H1 (cell line): ENCODE results near the gene ARHGEF10L. TPM values are rescaled to one million over a fixed set of nuclear protein-coding genes. Genes with fewer than 3 reads are reported as not detected.

ENCODE experiments used
- CTCF ChIA-PET: fragments of 300-600 bp; sonication (Branson Sonifier 250); formaldehyde crosslinking; loops from one replicate; lab custom pipeline; 2021; ENCODE audit not compliant: partially characterized antibody; lab: Charles Lee
- POLR2A ChIA-PET: fragments of 300-600 bp; sonication (Branson Sonifier 250); formaldehyde crosslinking; loops from one replicate; lab custom pipeline; 2021; ENCODE audit warnings: inconsistent platforms; ENCODE audit not compliant: partially characterized antibody; lab: Charles Lee
- DNase-seq, 2 experiments: peaks; one replicate each; pipeline versions ENCODE4 v3.0.0 to v3.0.0-alpha.2; 2010 to 2022; ENCODE audit warnings: low spot score in 2 of 2, low read depth in 1 of 2, mixed read lengths in 1 of 2
- FAIRE-seq: peaks from 2 replicates; lab custom pipeline; 2011; peaks lifted over from hg19 to GRCh38; lab: Jason Lieb, UNC
- H2AFZ ChIP-seq: 2 replicates; pipeline ENCODE4 v1.8.1; 2012; ENCODE audit warnings: low read length, inconsistent platforms
- H2AK5ac ChIP-seq: 2 replicates; pipeline ENCODE4 v1.6.1; 2013; ENCODE audit warnings: low read depth, low read length
- H2BK120ac ChIP-seq: replicated peaks from 2 replicates; pipeline ENCODE3; 2013; ENCODE audit warnings: low read depth, low read length, inconsistent platforms
- H2BK12ac ChIP-seq: 2 replicates; pipeline ENCODE4 v1.6.1; 2013; ENCODE audit warnings: low read depth, low read length
- H2BK15ac ChIP-seq: 2 replicates; pipeline ENCODE4 v1.6.1; 2013; ENCODE audit warnings: low read length
- H2BK20ac ChIP-seq: 2 replicates; pipeline ENCODE4 v1.6.1; 2013; ENCODE audit warnings: low read length
- H2BK5ac ChIP-seq: 2 replicates; pipeline ENCODE4 v1.6.1; 2013; ENCODE audit warnings: low read depth, low read length
- H3K14ac ChIP-seq: 2 replicates; pipeline ENCODE4 v1.6.1; 2013; ENCODE audit warnings: inconsistent platforms; ENCODE audit not compliant: insufficient read length
- H3K18ac ChIP-seq: 2 replicates; pipeline ENCODE4 v1.6.1; 2013; ENCODE audit warnings: low read length; ENCODE audit errors: extremely low read depth
- H3K23ac ChIP-seq: 2 replicates; pipeline ENCODE4 v1.6.1; 2013; ENCODE audit warnings: inconsistent platforms; ENCODE audit not compliant: insufficient read length
- H3K23me2 ChIP-seq: 2 replicates; pipeline ENCODE4 v1.6.1; 2013; ENCODE audit warnings: low read depth, low read length
- H3K27ac ChIP-seq: 2 replicates; pipeline ENCODE4 v1.6.1; 2011; ENCODE audit warnings: low read depth, low read length, inconsistent platforms
- H3K27me3 ChIP-seq, 4 experiments: replicated peaks in 1 of 4; 1 replicate in 1 of 4; 2 replicates in 3 of 4; pipeline versions ENCODE4 v1.6.1 to v1.8.1; 2011 to 2013; ENCODE audit warnings: low read length in 3 of 4, mild to moderate bottlenecking in 3 of 4, inconsistent platforms in 2 of 4, mixed read lengths in 2 of 4, moderate library complexity in 1 of 4; ENCODE audit not compliant: control insufficient read depth in 3 of 4, insufficient read depth in 3 of 4; ENCODE audit errors: extremely low read depth in 1 of 4
- H3K36me3 ChIP-seq, 4 experiments: 2 replicates each; pipeline versions ENCODE4 v1.6.1 to v1.8.1; 2011 to 2013; ENCODE audit warnings: mild to moderate bottlenecking in 4 of 4, low read length in 3 of 4, moderate library complexity in 2 of 4, control low read depth in 1 of 4, inconsistent platforms in 1 of 4; ENCODE audit not compliant: insufficient read depth in 4 of 4, control insufficient read depth in 2 of 4
- H3K4ac ChIP-seq: replicated peaks from 2 replicates; pipeline ENCODE3; 2013; ENCODE audit warnings: low read length, low read depth, mixed read lengths, inconsistent platforms; ENCODE audit not compliant: insufficient read length
- H3K4me1 ChIP-seq, 4 experiments: replicated peaks in 1 of 4; 1 replicate in 1 of 4; 2 replicates in 3 of 4; pipeline versions ENCODE4 v1.6.1 to v1.8.1; 2011 to 2013; ENCODE audit warnings: low read length in 3 of 4, inconsistent platforms in 2 of 4, mixed read lengths in 1 of 4; ENCODE audit not compliant: insufficient read depth in 4 of 4, control insufficient read depth in 3 of 4
- H3K4me2 ChIP-seq, 2 experiments: 2 replicates each; pipeline versions ENCODE4 v1.6.1 to v1.8.1; 2011 to 2013; ENCODE audit warnings: low read depth in 2 of 2, low read length in 2 of 2, control low read depth in 1 of 2, inconsistent platforms in 1 of 2, mild to moderate bottlenecking in 1 of 2; ENCODE audit not compliant: insufficient read depth in 1 of 2
- H3K4me3 ChIP-seq, 4 experiments: fragments of 200-600, 300-600 bp in 1 of 4; sonication (generic), shearing (Covaris generic), sonication (Bioruptor Twin) in 1 of 4; 2 replicates each; pipeline versions ENCODE4 v1.5.1 to v1.8.1; 2011 to 2016; ENCODE audit warnings: low read length in 4 of 4, low read depth in 3 of 4, control low read depth in 2 of 4, inconsistent platforms in 2 of 4, mild to moderate bottlenecking in 2 of 4, mixed read lengths in 1 of 4, moderate library complexity in 1 of 4; ENCODE audit not compliant: insufficient read depth in 2 of 4; ENCODE audit errors: extremely low read depth in 1 of 4
- H3K56ac ChIP-seq: replicated peaks from 2 replicates; pipeline ENCODE3; 2013; ENCODE audit warnings: low read depth, mild to moderate bottlenecking, mixed read lengths, low read length, inconsistent platforms; ENCODE audit not compliant: insufficient read length
- H3K79me1 ChIP-seq: 2 replicates; pipeline ENCODE4 v1.6.1; 2013; ENCODE audit warnings: low read depth, low read length, control low read depth
- H3K79me2 ChIP-seq, 2 experiments: 2 replicates each; pipeline versions ENCODE4 v1.6.1 to v1.8.1; 2012 to 2013; ENCODE audit warnings: low read length in 2 of 2, mild to moderate bottlenecking in 2 of 2, inconsistent platforms in 1 of 2; ENCODE audit not compliant: insufficient read depth in 2 of 2, control insufficient read depth in 1 of 2
- H3K9ac ChIP-seq, 4 experiments: replicated peaks in 1 of 4; 1 replicate in 1 of 4; 2 replicates in 3 of 4; pipeline versions ENCODE4 v1.6.1 to v1.8.1; 2011 to 2013; ENCODE audit warnings: low read depth in 3 of 4, low read length in 3 of 4, control low read depth in 2 of 4, mild to moderate bottlenecking in 2 of 4, moderate library complexity in 2 of 4, inconsistent platforms in 1 of 4; ENCODE audit errors: extremely low read depth in 1 of 4
- H3K9me3 ChIP-seq, 2 experiments: 2 replicates each; pipeline versions ENCODE4 v1.6.1 to v1.8.1; 2012 to 2013; ENCODE audit warnings: mild to moderate bottlenecking in 2 of 2, moderate library complexity in 2 of 2, control low read depth in 1 of 2, inconsistent platforms in 1 of 2, low read depth in 1 of 2, low read length in 1 of 2, mixed read lengths in 1 of 2; ENCODE audit not compliant: insufficient read depth in 2 of 2
- H4K20me1 ChIP-seq, 2 experiments: replicated peaks in 1 of 2; 2 replicates each; pipeline versions ENCODE3 to v1.8.1; 2011 to 2013; ENCODE audit warnings: inconsistent platforms in 2 of 2, low read length in 2 of 2, mild to moderate bottlenecking in 1 of 2; ENCODE audit not compliant: insufficient read depth in 2 of 2, control insufficient read depth in 1 of 2
- H4K5ac ChIP-seq: 2 replicates; pipeline ENCODE4 v1.6.1; 2013; ENCODE audit warnings: low read length, low read depth, mixed read lengths, inconsistent platforms; ENCODE audit not compliant: insufficient read length
- H4K8ac ChIP-seq: 2 replicates; pipeline ENCODE4 v1.8.0; 2013; ENCODE audit warnings: mild to moderate bottlenecking, moderate library complexity, low read length, inconsistent platforms; ENCODE audit not compliant: insufficient read depth; ENCODE audit errors: extremely low read depth
- H4K91ac ChIP-seq: replicated peaks from 2 replicates; pipeline ENCODE3; 2013; ENCODE audit warnings: low read length, mixed read lengths, inconsistent platforms; ENCODE audit not compliant: insufficient read length
- ASH2L ChIP-seq: fragments of 200-600, 300-600 bp; sonication (generic); IDR thresholded peaks from one replicate; pipeline ENCODE4 v1.7.1; 2017; ENCODE audit warnings: low read length
- BCL11A ChIP-seq, 2 experiments: IDR thresholded peaks; one replicate each; pipeline ENCODE4 v1.6.1; 2011; ENCODE audit warnings: low read depth in 2 of 2, low read length in 2 of 2, mild to moderate bottlenecking in 2 of 2
- EP300 ChIP-seq, 2 experiments: IDR thresholded peaks; 1 replicate in 1 of 2; 2 replicates in 1 of 2; pipeline ENCODE4 v1.6.1; 2011 to 2012; ENCODE audit warnings: low read depth in 2 of 2, low read length in 2 of 2, mild to moderate bottlenecking in 2 of 2, borderline replicate concordance in 1 of 2, inconsistent platforms in 1 of 2, moderate library complexity in 1 of 2
- GABPA ChIP-seq: IDR thresholded peaks from 2 replicates; pipeline ENCODE4 v1.6.1; 2011; ENCODE audit warnings: mild to moderate bottlenecking, low read length, moderate library complexity, borderline replicate concordance; ENCODE audit not compliant: insufficient read depth
- GTF2F1 ChIP-seq: IDR thresholded peaks from 2 replicates; pipeline ENCODE4 v1.6.1; 2012; ENCODE audit warnings: low read depth, low read length, improper control_type of control experiment, borderline replicate concordance
- HDAC2 ChIP-seq, 2 experiments: fragments of 300-600 bp in 1 of 2; sonication (generic) in 1 of 2; IDR thresholded peaks; 2 replicates each; pipeline ENCODE4 v1.6.1; 2011 to 2012; ENCODE audit warnings: low read depth in 2 of 2, low read length in 2 of 2, mild to moderate bottlenecking in 2 of 2, moderate library complexity in 2 of 2, borderline replicate concordance in 1 of 2, inconsistent platforms in 1 of 2
- NANOG ChIP-seq: IDR thresholded peaks from 2 replicates; pipeline ENCODE4 v1.6.1; 2011; ENCODE audit warnings: low read length, low read depth, mild to moderate bottlenecking, inconsistent platforms; ENCODE audit not compliant: insufficient read depth, poor library complexity, severe bottlenecking
- SIRT6 ChIP-seq: IDR thresholded peaks from one replicate; pipeline ENCODE4 v1.7.1; 2012; ENCODE audit warnings: low read length, inconsistent platforms
- SP4 ChIP-seq: IDR thresholded peaks from 2 replicates; pipeline ENCODE4 v1.6.1; 2012; ENCODE audit warnings: low read length, inconsistent platforms
- SRF ChIP-seq: IDR thresholded peaks from 2 replicates; pipeline ENCODE4 v1.6.1; 2011; ENCODE audit warnings: mild to moderate bottlenecking, low read depth, low read length, moderate library complexity
- WGBS, 2 experiments: shearing (Covaris generic) in 1 of 2; methylation state at CpG; one replicate each; pipeline versions ENCODE4 v1.1.6 to v1.1.7; 2013 to 2015; ENCODE audit warnings: low lambda C conversion rate in 2 of 2, mixed read lengths in 2 of 2, inconsistent platforms in 1 of 2, low coverage in 1 of 2, missing lambda C conversion rate in 1 of 2; ENCODE audit not compliant: insufficient replicate concordance in 2 of 2, insufficient coverage in 1 of 2, insufficient read length in 1 of 2; ENCODE audit errors: extremely low coverage in 1 of 2, missing lambda C conversion rate in 1 of 2; 5-methylcytosine and 5-hydroxymethylcytosine counted together
- polyA plus RNA-seq, 7 experiments: library from polyadenylated mRNA; depleted of rRNA in 3 of 7; stranded (reverse) in 5 of 7; unstranded in 2 of 7; fragments of >200 nt in 5 of 7; fragments of 200-250 nt in 2 of 7; gene quantifications; 1 replicate in 5 of 7; 2 replicates in 1 of 7; 4 replicates in 1 of 7; pipeline versions ENCODE4 v1.2.1 to v1.2.3, GENCODE V29; 2011 to 2013; ENCODE audit warnings: missing spikeins in 2 of 7, mixed read lengths in 2 of 7
- total RNA-seq: library from RNA; stranded (reverse); fragmentation: NEBNext Ultra II Directional; extraction: Animal tissue kit (Norgen Biotek cat#: 25700); gene quantifications from 2 replicates; pipeline ENCODE4 v1.2.1, GENCODE V29; 2021
- TF ChIP-seq, protein P1 (sequence below), 3 experiments: IDR thresholded peaks; 1 replicate in 2 of 3; 2 replicates in 1 of 3; pipeline versions ENCODE4 v1.5.1 to v1.6.1; 2011; ENCODE audit warnings: low read length in 3 of 3, mild to moderate bottlenecking in 3 of 3, inconsistent platforms in 2 of 3, low read depth in 1 of 3, moderate library complexity in 1 of 3; ENCODE audit not compliant: insufficient read depth in 1 of 3; ENCODE audit errors: control extremely low read depth in 1 of 3

ARHGEF10L gene
- total and polyA plus RNA-seq, 2 of the 8 experiments (the other 6 are each of a cell fraction or from before 2014, with no cell fraction given): 33.6 to 39.6 TPM

DNA sequence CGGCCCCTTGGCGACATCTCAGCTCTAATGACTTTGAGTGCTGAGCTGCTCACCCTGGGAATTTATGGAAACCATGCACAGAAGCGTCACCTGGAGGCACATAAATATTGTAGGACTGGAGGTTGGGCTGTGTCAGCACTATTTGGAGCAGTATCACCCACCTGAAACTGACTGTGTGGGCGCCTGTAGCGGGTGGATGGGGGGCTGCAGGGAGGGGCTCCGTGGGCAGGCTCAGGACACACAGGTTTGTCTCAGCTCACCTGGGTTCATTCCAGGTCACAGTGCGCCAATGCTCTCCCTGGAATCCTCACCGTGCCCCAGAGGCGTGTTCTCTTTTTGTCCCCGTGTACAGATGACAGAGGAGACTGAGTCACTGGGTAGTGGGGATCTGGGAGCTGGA, 140.8 kb downstream of the ARHGEF10L start:
- Histone ChIP-seq H2BK20ac (no peak overlapping the region), H2BK5ac (no peak overlapping the region; the same call in 1 of the 2 replicates), H3K9ac (no peak overlapping the region), H3K56ac (no peak overlapping the region), H3K36me3 (no peaks in the 10 kb centered on the region), H3K9me3 (no peaks in the 10 kb centered on the region), H3K4me2 (no peak overlapping the region), H3K27ac (no peak overlapping the region), H4K20me1 (peaks cover 7 to 18% of the 10 kb centered on the region in 2 experiments), H4K91ac (no peak overlapping the region), H3K23ac (no peak overlapping the region), H3K4me3 (no peak overlapping the region), H3K79me2 (no peaks in the 10 kb centered on the region; a peak in 1 of 4 replicates), H2BK12ac (no peak overlapping the region), H3K79me1 (peaks cover 4% of the 10 kb centered on the region), H3K27me3 (no peaks in the 10 kb centered on the region), H2AK5ac (no peak overlapping the region), H3K14ac (no peak overlapping the region), H4K8ac (no peak overlapping the region), H3K18ac (no peak overlapping the region), H4K5ac (no peak overlapping the region), H3K4ac (no peak overlapping the region), H2BK15ac (no peak overlapping the region), H2AFZ (no peak overlapping the region), H2BK120ac (no peak overlapping the region), H3K4me1 (peaks cover 0 to 8% (median 5%) of the 10 kb centered on the region in 4 experiments; a peak in 5 of 7 replicates), H3K23me2 (no peaks in the 10 kb centered on the region; the same call in 1 of the 2 replicates)
- ChIA-PET CTCF (interaction anchor here (0.6 to 8.3 kb wide), 5 partner anchors 11 to 1849 kb away, joined by 3 to 41 read pairs (median 4); no protein-coding TSS in a partner anchor), POLR2A (interaction anchor here (0.7 kb wide), 1 partner anchor 28 kb away, joined by 3 read pairs; no protein-coding TSS in a partner anchor)
- DNase-seq (no peak), FAIRE-seq (no peak)
- TF ChIP-seq NANOG (no peak), SIRT6 (no peak), HDAC2 (IDR thresholded peaks at IDR 0.05; ENCODE audit: borderline replicate concordance in 1 of 2, low read depth in 2 of 2, low read length in 2 of 2) (no peak), EP300 (IDR thresholded peaks at IDR 0.05; ENCODE audit: borderline replicate concordance in 1 of 2, low read depth in 2 of 2, low read length in 2 of 2) (no peak), ASH2L (no peak), SP4 (no peak), BCL11A (IDR thresholded peaks at IDR 0.05; ENCODE audit: low read depth in 2 of 2, low read length in 2 of 2) (no peak), SRF (no peak), GTF2F1 (no peak), GABPA (no peak)
- TF ChIP-seq, protein P1, sequence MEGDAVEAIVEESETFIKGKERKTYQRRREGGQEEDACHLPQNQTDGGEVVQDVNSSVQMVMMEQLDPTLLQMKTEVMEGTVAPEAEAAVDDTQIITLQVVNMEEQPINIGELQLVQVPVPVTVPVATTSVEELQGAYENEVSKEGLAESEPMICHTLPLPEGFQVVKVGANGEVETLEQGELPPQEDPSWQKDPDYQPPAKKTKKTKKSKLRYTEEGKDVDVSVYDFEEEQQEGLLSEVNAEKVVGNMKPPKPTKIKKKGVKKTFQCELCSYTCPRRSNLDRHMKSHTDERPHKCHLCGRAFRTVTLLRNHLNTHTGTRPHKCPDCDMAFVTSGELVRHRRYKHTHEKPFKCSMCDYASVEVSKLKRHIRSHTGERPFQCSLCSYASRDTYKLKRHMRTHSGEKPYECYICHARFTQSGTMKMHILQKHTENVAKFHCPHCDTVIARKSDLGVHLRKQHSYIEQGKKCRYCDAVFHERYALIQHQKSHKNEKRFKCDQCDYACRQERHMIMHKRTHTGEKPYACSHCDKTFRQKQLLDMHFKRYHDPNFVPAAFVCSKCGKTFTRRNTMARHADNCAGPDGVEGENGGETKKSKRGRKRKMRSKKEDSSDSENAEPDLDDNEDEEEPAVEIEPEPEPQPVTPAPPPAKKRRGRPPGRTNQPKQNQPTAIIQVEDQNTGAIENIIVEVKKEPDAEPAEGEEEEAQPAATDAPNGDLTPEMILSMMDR (IDR thresholded peaks at IDR 0.05; ENCODE audit: control extremely low read depth in 1 of 3, insufficient read depth in 1 of 3, low read depth in 1 of 3, low read length in 3 of 3): no peak
- 87% methylated on average over 10 of the region's 10 CpGs; no CpG with 5 or more reads in 1 of the 2 experiments for WGBS, 2 experiments
